ENCODE results near the gene FOCAD. TPM values are rescaled to one million over a fixed set of nuclear protein-coding genes. Genes with fewer than 3 reads are reported as not detected.

The FOCAD gene
- total RNA-seq, 1 experiment from 2014 or later = 35.1 TPM

- no peak for ATAC-seq
These were observed 345.6 kb downstream of the FOCAD start for GRCh38 chr9:21029661-21030060.

GRCh38 chr9:21030389-21031035 is 346.5 kb downstream of the FOCAD start:
- peak; percentile 13 for DNase-seq
- ChIA-PET CTCF (interaction anchor here (0.6 kb wide), 1 partner anchor 81 kb away, joined by 12 read pairs; no protein-coding TSS in a partner anchor), POLR2A (ENCODE audit: unreplicated experiment) (no interaction called here)
- intact Hi-C loops (cut with micrococcal nuclease) = no loop called here
- Histone ChIP-seq H3K27ac (ENCODE audit: low read length) (no peak overlapping the region), H3K4me3 (ENCODE audit: low read length) (no peak overlapping the region), H3K79me2 (ENCODE audit: low read length) (no peaks in the 10 kb centered on the region), H3K27me3 (ENCODE audit: low read length) (no peaks in the 10 kb centered on the region), H3K4me2 (ENCODE audit: low read length) (no peak overlapping the region), H3K36me3 (ENCODE audit: low read depth, low read length) (no peaks in the 10 kb centered on the region), H3F3A (ENCODE audit: low read length, unreplicated experiment) (no peaks in the 10 kb centered on the region), H4K20me1 (ENCODE audit: low read length) (no peaks in the 10 kb centered on the region), H3K4me1 (ENCODE audit: insufficient read depth, low read length) (peaks cover 8% of the 10 kb centered on the region), H3K9me2 (replicated peaks; ENCODE audit: low read length) (no peaks in the 10 kb centered on the region), H3K9me3 (ENCODE audit: low read length) (no peaks in the 10 kb centered on the region), H2AFZ (ENCODE audit: low read length) (no peak overlapping the region), H3K9ac (ENCODE audit: low read length) (no peak overlapping the region)
- no TSS peak for BruUV-seq (replicated peaks)
- TF ChIP-seq EZH2 (IDR thresholded peaks at IDR 0.05; ENCODE audit: low read length, unreplicated experiment) (no peak), EZH2phosphoT487 (IDR thresholded peaks at IDR 0.05; ENCODE audit: borderline replicate concordance, low read length) (no peak), CTCF (conservative IDR thresholded peaks at IDR 0.05; ENCODE audit: low read depth, low read length) (no peak)
- ATAC-seq = peak; percentile 43; the same call in 1 of the 2 replicates

More at GRCh38 chr9:21029661-21030060, 345.6 kb downstream of the FOCAD start:
- no peaks in the 10 kb centered on the region for H3F3A ChIP-seq (ENCODE audit: low read length, unreplicated experiment)
- no peaks in the 10 kb centered on the region for H3K9me2 ChIP-seq (replicated peaks; ENCODE audit: low read length)
- no peaks in the 10 kb centered on the region for H3K79me2 ChIP-seq (ENCODE audit: low read length)
- H3K9ac ChIP-seq (ENCODE audit: low read length) = no peak overlapping the region
- no peaks in the 10 kb centered on the region for H3K27me3 ChIP-seq (ENCODE audit: low read length)
- no peak for TF ChIP-seq CTCF (conservative IDR thresholded peaks at IDR 0.05; ENCODE audit: low read depth, low read length)
- no TSS peak for BruUV-seq (replicated peaks)
- no peak overlapping the region for H3K4me2 ChIP-seq (ENCODE audit: low read length)
- H3K36me3 ChIP-seq (ENCODE audit: low read depth, low read length) = no peaks in the 10 kb centered on the region
- intact Hi-C loops (cut with micrococcal nuclease) = no loop called here
- H2AFZ ChIP-seq (ENCODE audit: low read length) = no peak overlapping the region
- H3K4me3 ChIP-seq (ENCODE audit: low read length) = no peak overlapping the region
- no peaks in the 10 kb centered on the region for H4K20me1 ChIP-seq (ENCODE audit: low read length)
- DNase-seq = no peak
- POLR2A ChIA-PET (ENCODE audit: unreplicated experiment) = no interaction called here
- no peaks in the 10 kb centered on the region for H3K9me3 ChIP-seq (ENCODE audit: low read length)
- CTCF ChIA-PET = no interaction called here
- no peak overlapping the region for H3K27ac ChIP-seq (ENCODE audit: low read length)
- peaks cover 8% of the 10 kb centered on the region for H3K4me1 ChIP-seq (ENCODE audit: insufficient read depth, low read length)

- no peaks in the 10 kb centered on the region for H3K9me3 ChIP-seq (ENCODE audit: low read length)
- ChIA-PET CTCF (no interaction called here), POLR2A (ENCODE audit: unreplicated experiment) (no interaction called here)
- no peaks in the 10 kb centered on the region for H3K79me2 ChIP-seq (ENCODE audit: low read length)
- no peak within 1 kb of the TSS for H3K9ac ChIP-seq (ENCODE audit: low read length)
- H3K27ac ChIP-seq (ENCODE audit: low read length) = no peak within 1 kb of the TSS
- BruUV-seq (replicated peaks) = no TSS peak
- intact Hi-C loops (cut with micrococcal nuclease) = no loop called here
- ATAC-seq (no peak), DNase-seq (no peak)
- no peak within 1 kb of the TSS for H2AFZ ChIP-seq (ENCODE audit: low read length)
- no peak within 1 kb of the TSS for H3K4me3 ChIP-seq (ENCODE audit: low read length)
- no peaks in the 10 kb centered on the region for H3K27me3 ChIP-seq (ENCODE audit: low read length)
- TF ChIP-seq EZH2phosphoT487 (IDR thresholded peaks at IDR 0.05; ENCODE audit: borderline replicate concordance, low read length) (no peak), CTCF (conservative IDR thresholded peaks at IDR 0.05; ENCODE audit: low read depth, low read length) (no peak)
- H3K9me2 ChIP-seq (replicated peaks; ENCODE audit: low read length) = no peaks in the 10 kb centered on the region
- no peaks in the 10 kb centered on the region for H4K20me1 ChIP-seq (ENCODE audit: low read length)
- H3K4me2 ChIP-seq (ENCODE audit: low read length) = no peak within 1 kb of the TSS
- no peaks in the 10 kb centered on the region for H3K36me3 ChIP-seq (ENCODE audit: low read depth, low read length)
- peaks cover 8% of the 10 kb centered on the region for H3K4me1 ChIP-seq (ENCODE audit: insufficient read depth, low read length)
- H3F3A ChIP-seq (ENCODE audit: low read length, unreplicated experiment) = no peaks in the 10 kb centered on the region
These were observed 347.2 kb downstream of the FOCAD start, which contains the start of gene HACD4 for GRCh38 chr9:21031091-21031807. Gene HACD4 (minus strand): TSS chr9:21031640. CDS start chr9:21031590, 50 bp downstream.

Measured in PC-3 (cell line).